Brain microvascular endothelial cell (primary cell): ENCODE data around the gene KLHL17.
A peak's percentile ranks its signal among the peaks of the same experiment; 100 is the strongest.

ENCODE experiments used
- DNase-seq: peaks from one replicate; pipeline ENCODE4 v3.0.0-alpha.2; 2020
- H3K27ac ChIP-seq: fragments of 250-450 bp; sonication (Bioruptor Pico); 2 replicates; pipeline ENCODE4 v1.5.1; 2020; ENCODE audit warnings: mild to moderate bottlenecking, moderate library complexity
- H3K27me3 ChIP-seq: fragments of 250-450 bp; sonication (Bioruptor Pico); replicated peaks from 2 replicates; pipeline ENCODE4 v1.5.1; 2020; ENCODE audit warnings: mild to moderate bottlenecking
- H3K36me3 ChIP-seq: fragments of 250-450 bp; sonication (Bioruptor Pico); replicated peaks from 2 replicates; pipeline ENCODE4 v1.5.1; 2020; ENCODE audit warnings: mild to moderate bottlenecking
- H3K4me3 ChIP-seq: 2 replicates; pipeline ENCODE4 v1.5.1; 2011; ENCODE audit warnings: low read depth, mild to moderate bottlenecking, control low read depth, low read length, moderate library complexity
- CTCF ChIP-seq: IDR thresholded peaks from 2 replicates; pipeline ENCODE4 v1.5.1; 2011; ENCODE audit warnings: low read depth, mild to moderate bottlenecking, moderate library complexity, low read length, control low read depth, inconsistent platforms; ENCODE audit errors: missing control alignments
- in situ Hi-C: cut with HindIII; loops from 2 replicates; pipeline ENCODE4 v1.10.0; 2017; ENCODE audit warnings: low sequenced_read_pairs, low pct_ligation_motif_present

Gene KLHL17

GRCh38 chr1:953524-954320 lies 6.7 kb upstream of the KLHL17 start:
- in situ Hi-C loops, result no loop called here
- Histone ChIP-seq H3K36me3 (peaks cover 75% of the 10 kb centered on the region), H3K4me3 (no peak overlapping the region), H3K27ac (no peak overlapping the region), H3K27me3 (no peaks in the 10 kb centered on the region)
- TF ChIP-seq CTCF, result no peak
- no peak for DNase-seq

- Histone ChIP-seq H3K4me3 (no peak overlapping the region), H3K27ac (no peak overlapping the region), H3K36me3 (peaks cover 65% of the 10 kb centered on the region), H3K27me3 (no peaks in the 10 kb centered on the region)
- no peak for TF ChIP-seq CTCF
- in situ Hi-C loops, result no loop called here
- DNase-seq, result no peak
Measured at GRCh38 chr1:954927-955326, 5.5 kb upstream of the KLHL17 start.

- no peak overlapping the region for H3K27ac ChIP-seq
- in situ Hi-C loops, result no loop called here
- no peaks in the 10 kb centered on the region for H3K27me3 ChIP-seq
- H3K4me3 ChIP-seq, result no peak overlapping the region
- TF ChIP-seq CTCF, result no peak
- peaks cover 59% of the 10 kb centered on the region for H3K36me3 ChIP-seq
- no peak for DNase-seq
Measured at GRCh38 chr1:955474-955873, 4.9 kb upstream of the KLHL17 start.

GRCh38 chr1:956636-957035 lies 3.7 kb upstream of the KLHL17 start:
- Histone ChIP-seq H3K36me3 (peaks cover 51% of the 10 kb centered on the region), H3K27me3 (no peaks in the 10 kb centered on the region), H3K4me3 (no peak overlapping the region), H3K27ac (no peak overlapping the region)
- in situ Hi-C loops, result no loop called here
- no peak for DNase-seq
- TF ChIP-seq CTCF, result no peak

GRCh38 chr1:958823-959730 lies 1.3 kb upstream of the KLHL17 start, which contains the start of gene NOC2L:
Gene NOC2L, minus strand, starts transcription at chr1:959256. Its CDS starts 16 bp downstream, at chr1:959240.
- peaks cover 41% of the 10 kb centered on the region for H3K36me3 ChIP-seq
- peak; percentile 81 for DNase-seq
- H3K27me3 ChIP-seq, result no peaks in the 10 kb centered on the region
- peak within 1 kb of the TSS; percentile 65 for H3K27ac ChIP-seq
- no peak for TF ChIP-seq CTCF
- H3K4me3 ChIP-seq, result peak within 1 kb of the TSS; percentile 97
- in situ Hi-C loops, result no loop called here
